ENCODE results near the gene PHKG2. TPM values are rescaled to one million over a fixed set of nuclear protein-coding genes. Genes with fewer than 3 reads are reported as not detected.

The PHKG2 gene
- total and polyA plus RNA-seq, 2 donors from 2014 or later, result 27.8 to 34.9 TPM

DNA sequence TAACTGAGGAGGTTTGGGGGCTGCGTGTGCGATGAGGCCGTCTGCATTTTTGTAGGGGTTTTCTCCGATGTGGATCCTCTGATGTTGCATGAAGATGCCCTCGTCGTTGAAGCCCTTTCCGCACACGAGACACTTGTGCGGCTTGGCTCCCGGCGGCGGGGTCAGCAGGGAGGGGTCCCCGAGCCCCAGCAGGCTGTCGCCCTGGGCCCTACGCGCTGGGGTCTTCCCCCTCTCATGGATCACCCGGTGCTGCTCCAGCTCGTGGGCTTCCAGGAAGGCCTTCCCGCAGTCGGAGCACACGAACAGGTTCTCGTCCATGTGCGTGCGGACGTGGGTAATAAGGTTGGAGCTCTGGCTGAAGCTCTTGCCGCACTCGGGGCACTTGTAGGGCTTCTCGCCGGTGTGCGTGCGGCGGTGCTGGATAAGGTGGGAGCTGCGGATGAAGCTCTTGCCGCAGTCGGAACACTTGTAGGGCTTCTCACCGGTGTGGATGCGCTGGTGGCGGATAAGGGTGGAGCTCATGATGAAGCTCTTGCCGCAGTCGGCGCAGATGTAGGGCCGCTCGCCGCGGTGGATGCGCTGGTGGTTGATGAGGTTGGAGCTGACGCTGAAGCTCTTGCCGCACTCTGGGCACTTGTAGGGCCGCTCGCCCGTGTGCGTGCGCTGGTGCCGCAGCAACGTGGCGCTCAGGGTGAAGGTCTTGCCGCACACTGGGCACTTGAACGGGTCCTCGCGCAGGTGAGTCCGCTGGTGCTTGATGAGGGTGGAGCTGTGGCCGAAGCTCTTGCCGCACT lies 34.5 kb downstream of the PHKG2 start:
- no peak overlapping the region for H3K4me3 ChIP-seq (ENCODE audit: low read length in 3 of 3)
- peaks cover 0 to 3% (median 0%) of the 10 kb centered on the region in 3 donors for H3K4me1 ChIP-seq (ENCODE audit: control insufficient read depth in 2 of 3, insufficient read depth in 2 of 3, low read depth in 1 of 3, low read length in 3 of 3)
- H3K27me3 ChIP-seq (ENCODE audit: control insufficient read depth, insufficient read depth, low read length), result no peaks in the 10 kb centered on the region
- TF ChIP-seq, protein P1, sequence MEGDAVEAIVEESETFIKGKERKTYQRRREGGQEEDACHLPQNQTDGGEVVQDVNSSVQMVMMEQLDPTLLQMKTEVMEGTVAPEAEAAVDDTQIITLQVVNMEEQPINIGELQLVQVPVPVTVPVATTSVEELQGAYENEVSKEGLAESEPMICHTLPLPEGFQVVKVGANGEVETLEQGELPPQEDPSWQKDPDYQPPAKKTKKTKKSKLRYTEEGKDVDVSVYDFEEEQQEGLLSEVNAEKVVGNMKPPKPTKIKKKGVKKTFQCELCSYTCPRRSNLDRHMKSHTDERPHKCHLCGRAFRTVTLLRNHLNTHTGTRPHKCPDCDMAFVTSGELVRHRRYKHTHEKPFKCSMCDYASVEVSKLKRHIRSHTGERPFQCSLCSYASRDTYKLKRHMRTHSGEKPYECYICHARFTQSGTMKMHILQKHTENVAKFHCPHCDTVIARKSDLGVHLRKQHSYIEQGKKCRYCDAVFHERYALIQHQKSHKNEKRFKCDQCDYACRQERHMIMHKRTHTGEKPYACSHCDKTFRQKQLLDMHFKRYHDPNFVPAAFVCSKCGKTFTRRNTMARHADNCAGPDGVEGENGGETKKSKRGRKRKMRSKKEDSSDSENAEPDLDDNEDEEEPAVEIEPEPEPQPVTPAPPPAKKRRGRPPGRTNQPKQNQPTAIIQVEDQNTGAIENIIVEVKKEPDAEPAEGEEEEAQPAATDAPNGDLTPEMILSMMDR (IDR thresholded peaks at IDR 0.05; ENCODE audit: borderline replicate concordance, extremely low read depth, insufficient read depth), result no peak
- H3K9ac ChIP-seq (ENCODE audit: low read length in 3 of 3), result no peak overlapping the region
- no peaks in the 10 kb centered on the region for H3K9me3 ChIP-seq (ENCODE audit: control insufficient read depth in 2 of 3, insufficient read depth in 1 of 3, low read length in 3 of 3)
- H3K27ac ChIP-seq (ENCODE audit: low read depth in 2 of 2, low read length in 2 of 2), result no peak overlapping the region
- DNase-seq (peak in 1 of 5 donors; percentile 25), FAIRE-seq (no peak)
- H3K36me3 ChIP-seq (ENCODE audit: control insufficient read depth in 2 of 3, insufficient read depth in 3 of 3, low read length in 3 of 3), result peaks cover 0 to 9% (median 5%) of the 10 kb centered on the region in 3 donors
- intact Hi-C loops (cut with DNase I), result no loop called here

DNA sequence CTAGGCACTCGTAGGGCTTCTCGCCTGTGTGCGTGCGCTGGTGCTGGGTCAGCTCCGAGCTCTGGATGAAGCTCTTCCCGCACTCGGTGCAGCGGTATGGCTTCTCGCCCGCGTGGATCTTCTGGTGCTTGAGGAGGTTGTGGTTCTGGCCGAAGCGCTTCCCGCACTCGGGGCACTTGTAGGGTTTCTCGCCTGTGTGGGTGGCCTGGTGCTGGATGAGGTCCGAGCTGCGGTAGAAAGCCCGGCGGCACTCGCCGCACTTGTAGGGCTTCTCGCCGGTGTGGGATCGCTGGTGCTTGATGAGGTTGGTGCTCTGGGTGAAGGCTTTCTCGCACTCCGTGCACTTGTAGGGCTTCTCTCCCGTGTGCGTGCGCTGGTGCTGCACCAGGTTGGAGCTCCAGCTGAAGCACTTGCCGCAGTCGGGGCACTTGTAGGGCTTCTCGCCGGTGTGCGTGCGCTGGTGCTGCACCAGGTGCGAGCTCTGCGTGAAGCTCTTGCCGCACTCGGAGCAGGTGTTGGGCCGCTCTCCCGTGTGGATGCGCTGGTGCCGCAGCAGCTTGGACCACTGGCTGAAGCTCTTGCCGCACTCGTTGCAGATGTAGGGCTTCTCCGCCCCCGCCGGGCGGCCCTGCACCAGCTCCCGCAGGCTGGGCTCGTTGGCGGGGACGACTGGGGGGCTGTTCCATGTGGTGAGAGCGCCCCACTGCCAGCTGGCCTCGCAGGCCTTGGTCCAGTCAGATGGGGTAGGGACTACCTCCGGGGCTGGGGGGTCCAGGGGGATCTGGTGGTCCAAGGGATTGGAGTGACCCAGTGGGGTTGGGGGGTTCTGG lies 35.3 kb downstream of the PHKG2 start:
- Histone ChIP-seq H3K9ac (ENCODE audit: low read length in 3 of 3) (no peak overlapping the region), H3K4me3 (ENCODE audit: low read length in 3 of 3) (no peak overlapping the region), H3K36me3 (ENCODE audit: control insufficient read depth in 2 of 3, insufficient read depth in 3 of 3, low read length in 3 of 3) (peaks cover 0 to 9% (median 5%) of the 10 kb centered on the region in 3 donors), H3K27ac (ENCODE audit: low read depth in 2 of 2, low read length in 2 of 2) (no peak overlapping the region), H3K9me3 (ENCODE audit: control insufficient read depth in 2 of 3, insufficient read depth in 1 of 3, low read length in 3 of 3) (no peaks in the 10 kb centered on the region), H3K4me1 (ENCODE audit: control insufficient read depth in 2 of 3, insufficient read depth in 2 of 3, low read depth in 1 of 3, low read length in 3 of 3) (peaks cover 0 to 6% (median 0%) of the 10 kb centered on the region in 3 donors), H3K27me3 (ENCODE audit: control insufficient read depth, insufficient read depth, low read length) (no peaks in the 10 kb centered on the region)
- DNase-seq (no peak), FAIRE-seq (no peak)
- TF ChIP-seq, protein P1 (IDR thresholded peaks at IDR 0.05; ENCODE audit: borderline replicate concordance, extremely low read depth, insufficient read depth), result no peak
- intact Hi-C loops (cut with DNase I), result no loop called here

DNA sequence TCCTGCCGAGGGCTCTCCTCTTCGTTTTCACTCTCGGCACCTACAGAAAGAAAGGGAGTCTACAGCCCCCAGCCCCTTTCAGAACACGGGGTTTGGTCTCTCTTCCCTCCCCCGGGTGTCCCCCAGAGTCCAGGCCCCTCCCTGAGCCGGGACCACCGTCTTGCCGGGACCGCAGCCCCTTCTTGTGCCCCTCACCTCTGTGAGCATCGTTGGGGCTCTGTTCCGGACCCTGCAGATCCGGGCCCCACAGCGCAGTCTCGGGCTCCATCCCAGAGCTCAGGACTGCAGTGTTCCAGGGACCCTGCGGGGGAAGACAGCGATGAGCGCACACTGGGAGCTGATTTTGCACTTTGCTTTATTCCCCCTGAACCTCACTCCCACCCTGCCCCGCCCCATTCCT lies 36.0 kb downstream of the PHKG2 start:
- FAIRE-seq, result no peak
- H3K4me3 ChIP-seq (ENCODE audit: low read length in 3 of 3), result no peak overlapping the region
- no peak for DNase-seq
- H3K4me1 ChIP-seq (ENCODE audit: control insufficient read depth in 2 of 3, insufficient read depth in 2 of 3, low read depth in 1 of 3, low read length in 3 of 3), result peaks cover 0 to 6% (median 0%) of the 10 kb centered on the region in 3 donors
- TF ChIP-seq, protein P1 (IDR thresholded peaks at IDR 0.05; ENCODE audit: borderline replicate concordance, extremely low read depth, insufficient read depth), result no peak
- H3K9me3 ChIP-seq (ENCODE audit: control insufficient read depth in 2 of 3, insufficient read depth in 1 of 3, low read length in 3 of 3), result no peaks in the 10 kb centered on the region
- H3K9ac ChIP-seq (ENCODE audit: low read length in 3 of 3), result no peak overlapping the region
- peaks cover 0 to 9% (median 5%) of the 10 kb centered on the region in 3 donors for H3K36me3 ChIP-seq (ENCODE audit: control insufficient read depth in 2 of 3, insufficient read depth in 3 of 3, low read length in 3 of 3)
- intact Hi-C loops (cut with DNase I), result no loop called here
- H3K27me3 ChIP-seq (ENCODE audit: control insufficient read depth, insufficient read depth, low read length), result no peaks in the 10 kb centered on the region
- H3K27ac ChIP-seq (ENCODE audit: low read depth in 2 of 2, low read length in 2 of 2), result no peak overlapping the region

Data from kidney (tissue), 14 donors.